T-helper 2 cell (primary cell): ENCODE data around the gene C3orf85.

Experiments
- DNase-seq, 5 experiments: peaks; one replicate each; pipeline versions ENCODE4 v3.0.0 to v3.0.0-alpha.2; 2012 to 2022

C3orf85 gene

GRCh38 chr3:109154979-109155378, 18.5 kb downstream of the C3orf85 start:
- no peak for DNase-seq

- no peak for DNase-seq
Measured at GRCh38 chr3:109155828-109156227, 19.3 kb downstream of the C3orf85 start.

- DNase-seq, result no peak
Measured at GRCh38 chr3:109161487-109162123, 25.1 kb downstream of the C3orf85 start.

- DNase-seq, result no peak
Measured at GRCh38 chr3:109165905-109166304, 29.4 kb downstream of the C3orf85 start.

- no peak for DNase-seq
Measured at GRCh38 chr3:109171479-109171878, 35.0 kb downstream of the C3orf85 start.

GRCh38 chr3:109175411-109175810, 38.9 kb downstream of the C3orf85 start:
- no peak for DNase-seq

GRCh38 chr3:109176726-109177125, 40.2 kb downstream of the C3orf85 start:
- no peak for DNase-seq

- no peak for DNase-seq
Measured at GRCh38 chr3:109177908-109178307, 41.4 kb downstream of the C3orf85 start.

- DNase-seq, result no peak
Measured at GRCh38 chr3:109178708-109179107, 42.2 kb downstream of the C3orf85 start.

- DNase-seq, result no peak
Measured at GRCh38 chr3:109184726-109185125, 48.2 kb downstream of the C3orf85 start.

- DNase-seq, result no peak
Measured at GRCh38 chr3:109187390-109187789, 50.9 kb downstream of the C3orf85 start.

GRCh38 chr3:109188741-109189140, 52.2 kb downstream of the C3orf85 start:
- DNase-seq, result no peak

- no peak for DNase-seq
Measured at GRCh38 chr3:109191421-109191820, 54.9 kb downstream of the C3orf85 start.

GRCh38 chr3:109195815-109196214, 59.3 kb downstream of the C3orf85 start:
- no peak for DNase-seq
